BLaER1 treated with 17β-estradiol and CSF1 and Interleukin-3, amounts not matched to agents 10 nM and 100 nM (cell line): ENCODE data around the gene TMEM200B.

Source experiments
- H3K27ac ChIP-seq, 11 experiments: shearing (Covaris generic); formaldehyde crosslinking; 2 replicates each; pipeline ENCODE4 v1.8.1; 2022
- H3K27me3 ChIP-seq, 11 experiments: shearing (Covaris generic); formaldehyde crosslinking; 2 replicates each; pipeline ENCODE4 v1.8.1; 2022
- H3K36me3 ChIP-seq, 11 experiments: shearing (Covaris generic); formaldehyde crosslinking; 2 replicates each; pipeline ENCODE4 v1.8.1; 2022
- H3K4me1 ChIP-seq, 10 experiments: shearing (Covaris generic); formaldehyde crosslinking; 2 replicates each; pipeline ENCODE4 v1.8.1; 2022
- H3K4me2 ChIP-seq, 11 experiments: shearing (Covaris generic); formaldehyde crosslinking; 2 replicates each; pipeline ENCODE4 v1.8.1; 2022
- H3K4me3 ChIP-seq, 10 experiments: shearing (Covaris generic); formaldehyde crosslinking; 2 replicates each; pipeline ENCODE4 v1.8.1; 2022
- H3K9ac ChIP-seq, 11 experiments: shearing (Covaris generic); formaldehyde crosslinking; 2 replicates each; pipeline ENCODE4 v1.8.1; 2022
- H3K9me3 ChIP-seq, 11 experiments: shearing (Covaris generic); formaldehyde crosslinking; replicated peaks in 1 of 11; 2 replicates each; pipeline ENCODE4 v1.8.1; 2022
- H4K20me1 ChIP-seq, 11 experiments: shearing (Covaris generic); formaldehyde crosslinking; 2 replicates each; pipeline ENCODE4 v1.8.1; 2022
- Cebpa-rat ChIP-seq, 11 experiments: shearing (Covaris generic); IDR thresholded peaks; 2 replicates each; pipeline ENCODE4 v1.8.1; 2022

The TMEM200B gene

GRCh38 chr1:29121936-29122681 is 1.6 kb downstream of the TMEM200B start:
- H3K27me3 ChIP-seq: peaks cover 67 to 79% (median 70%) of the 10 kb centered on the region in 11 experiments
- H3K9me3 ChIP-seq: no peaks in the 10 kb centered on the region
- no peak overlapping the region for H3K27ac ChIP-seq
- TF ChIP-seq Cebpa-rat (IDR thresholded peaks at IDR 0.05): no peak
- peak overlapping the region; percentile 38 to 87 (median 59) for H3K4me2 ChIP-seq
- H3K36me3 ChIP-seq: peaks cover 16 to 24% (median 21%) of the 10 kb centered on the region in 11 experiments; a peak in 20 of 22 replicates
- H3K4me1 ChIP-seq: peaks cover 17 to 31% (median 27%) of the 10 kb centered on the region in 10 experiments; a peak in 19 of 20 replicates
- H3K4me3 ChIP-seq: peak overlapping the region in 7 of 10 experiments; percentile 10 to 46 (median 35); a peak in 11 of 20 replicates
- peak overlapping the region in 1 of 11 experiments; percentile 53; a peak in 1 of 22 replicates for H3K9ac ChIP-seq
- H4K20me1 ChIP-seq: peaks cover 0 to 68% (median 46%) of the 10 kb centered on the region in 11 experiments; a peak in 19 of 22 replicates

- H3K4me3 ChIP-seq: peak overlapping the region in 7 of 10 experiments; percentile 10 to 46 (median 35); a peak in 12 of 20 replicates
- H3K9ac ChIP-seq: peak overlapping the region in 1 of 11 experiments; percentile 53; a peak in 1 of 22 replicates
- H3K27ac ChIP-seq: no peak overlapping the region
These were observed 2.2 kb downstream of the TMEM200B start for GRCh38 chr1:29121516-29121935.

GRCh38 chr1:29120947-29121485 is 2.7 kb downstream of the TMEM200B start:
- H3K9me3 ChIP-seq: no peaks in the 10 kb centered on the region
- H3K9ac ChIP-seq: peak overlapping the region in 1 of 11 experiments; percentile 53; a peak in 1 of 22 replicates
- H3K4me2 ChIP-seq: peak overlapping the region; percentile 38 to 73 (median 59); a peak in 20 of 22 replicates
- H3K4me3 ChIP-seq: peak overlapping the region in 4 of 10 experiments; percentile 35 to 46 (median 41); a peak in 7 of 20 replicates
- no peak for TF ChIP-seq Cebpa-rat (IDR thresholded peaks at IDR 0.05)
- no peak overlapping the region for H3K27ac ChIP-seq
- H3K36me3 ChIP-seq: peaks cover 22 to 33% (median 31%) of the 10 kb centered on the region in 11 experiments
- peaks cover 17 to 31% (median 27%) of the 10 kb centered on the region in 10 experiments; a peak in 19 of 20 replicates for H3K4me1 ChIP-seq
- H3K27me3 ChIP-seq: peaks cover 61 to 70% (median 64%) of the 10 kb centered on the region in 11 experiments
- peaks cover 0 to 68% (median 46%) of the 10 kb centered on the region in 11 experiments; a peak in 19 of 22 replicates for H4K20me1 ChIP-seq

More at GRCh38 chr1:29121516-29121935, 2.2 kb downstream of the TMEM200B start:
- TF ChIP-seq Cebpa-rat (IDR thresholded peaks at IDR 0.05): no peak
- Histone ChIP-seq H3K4me2 (peak overlapping the region; percentile 38 to 73 (median 59)), H3K36me3 (peaks cover 17 to 29% (median 26%) of the 10 kb centered on the region in 11 experiments; a peak in 21 of 22 replicates), H3K4me1 (peaks cover 17 to 31% (median 27%) of the 10 kb centered on the region in 10 experiments; a peak in 19 of 20 replicates), H3K27me3 (peaks cover 67 to 75% (median 69%) of the 10 kb centered on the region in 11 experiments), H4K20me1 (peaks cover 0 to 68% (median 46%) of the 10 kb centered on the region in 11 experiments; a peak in 19 of 22 replicates), H3K9me3 (no peaks in the 10 kb centered on the region)

DNA sequence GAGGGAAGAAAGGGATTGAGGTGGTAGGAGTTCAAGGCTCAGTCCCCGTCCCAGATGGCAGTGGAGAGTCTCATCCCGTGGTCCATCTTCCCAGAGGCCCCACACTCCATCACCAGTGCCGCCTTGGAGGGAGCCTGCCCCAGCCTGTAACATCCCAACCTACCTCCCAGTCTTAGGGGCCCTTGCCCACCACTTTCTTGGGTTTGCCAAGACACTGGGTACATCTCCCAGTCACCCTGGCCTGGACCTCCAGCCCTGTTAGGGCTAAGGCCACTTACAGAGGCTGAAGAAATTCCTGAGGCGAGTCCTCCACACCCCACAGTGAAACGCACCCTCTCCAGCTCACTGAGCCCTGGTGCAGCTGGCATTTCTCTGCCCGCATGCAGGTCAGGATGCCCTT is 3.3 kb downstream of the TMEM200B start:
- no peak for TF ChIP-seq Cebpa-rat (IDR thresholded peaks at IDR 0.05)
- no peak overlapping the region for H3K4me3 ChIP-seq
- H3K27me3 ChIP-seq: peaks cover 55 to 63% (median 57%) of the 10 kb centered on the region in 11 experiments
- H4K20me1 ChIP-seq: peaks cover 0 to 61% (median 45%) of the 10 kb centered on the region in 11 experiments; a peak in 19 of 22 replicates
- no peak overlapping the region for H3K4me2 ChIP-seq
- H3K4me1 ChIP-seq: peaks cover 17 to 31% (median 27%) of the 10 kb centered on the region in 10 experiments; a peak in 19 of 20 replicates
- no peak overlapping the region for H3K9ac ChIP-seq
- H3K9me3 ChIP-seq: no peaks in the 10 kb centered on the region
- H3K27ac ChIP-seq: no peak overlapping the region
- peaks cover 28 to 39% (median 38%) of the 10 kb centered on the region in 11 experiments for H3K36me3 ChIP-seq

DNA sequence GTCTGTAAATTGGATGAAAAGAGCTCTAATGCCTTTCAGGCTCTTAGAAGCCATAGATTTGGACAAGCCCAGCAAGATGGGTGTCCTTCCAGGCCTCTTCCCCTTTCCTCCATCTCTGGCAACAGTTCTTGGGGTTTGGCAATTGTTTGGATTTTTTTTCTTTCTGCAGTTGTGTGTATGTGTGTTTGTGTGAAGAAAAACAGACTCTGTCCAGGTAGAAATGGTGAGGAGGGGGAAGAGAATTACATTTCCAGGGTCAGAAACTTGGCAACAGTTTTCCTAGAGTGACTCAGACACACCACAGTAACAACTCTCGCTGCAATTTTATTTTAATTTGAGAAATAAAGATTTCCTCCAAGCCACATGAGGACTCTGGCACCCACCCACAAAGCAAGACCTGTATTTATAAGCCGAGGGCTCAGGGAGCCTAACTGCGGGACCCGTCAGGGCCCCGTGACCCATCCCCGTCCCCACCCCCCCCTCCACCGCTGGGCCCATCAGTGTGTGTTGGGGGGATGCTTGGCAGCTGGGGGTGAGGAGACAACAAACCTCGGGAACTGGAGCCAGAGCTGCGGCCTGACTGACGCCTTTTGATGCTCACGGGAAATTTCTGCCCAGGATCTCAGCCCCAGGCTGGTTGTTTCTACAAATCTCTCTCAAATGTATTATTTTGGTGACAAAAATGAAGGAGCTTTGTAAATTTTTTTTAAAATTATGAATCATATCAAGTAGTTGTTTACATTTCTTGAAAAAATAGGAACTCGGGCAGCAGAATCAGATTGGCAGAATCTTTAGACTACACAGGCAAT is 4.4 kb downstream of the TMEM200B start:
- H3K4me2 ChIP-seq: no peak overlapping the region
- TF ChIP-seq Cebpa-rat (IDR thresholded peaks at IDR 0.05): no peak
- peaks cover 0 to 55% (median 43%) of the 10 kb centered on the region in 11 experiments; a peak in 19 of 22 replicates for H4K20me1 ChIP-seq
- H3K27ac ChIP-seq: no peak overlapping the region
- no peak overlapping the region for H3K9ac ChIP-seq
- H3K36me3 ChIP-seq: peaks cover 29 to 49% (median 45%) of the 10 kb centered on the region in 11 experiments
- peaks cover 44 to 53% (median 47%) of the 10 kb centered on the region in 11 experiments for H3K27me3 ChIP-seq
- H3K4me3 ChIP-seq: no peak overlapping the region
- H3K9me3 ChIP-seq: no peaks in the 10 kb centered on the region
- H3K4me1 ChIP-seq: peaks cover 16 to 29% (median 25%) of the 10 kb centered on the region in 10 experiments; a peak in 19 of 20 replicates

DNA sequence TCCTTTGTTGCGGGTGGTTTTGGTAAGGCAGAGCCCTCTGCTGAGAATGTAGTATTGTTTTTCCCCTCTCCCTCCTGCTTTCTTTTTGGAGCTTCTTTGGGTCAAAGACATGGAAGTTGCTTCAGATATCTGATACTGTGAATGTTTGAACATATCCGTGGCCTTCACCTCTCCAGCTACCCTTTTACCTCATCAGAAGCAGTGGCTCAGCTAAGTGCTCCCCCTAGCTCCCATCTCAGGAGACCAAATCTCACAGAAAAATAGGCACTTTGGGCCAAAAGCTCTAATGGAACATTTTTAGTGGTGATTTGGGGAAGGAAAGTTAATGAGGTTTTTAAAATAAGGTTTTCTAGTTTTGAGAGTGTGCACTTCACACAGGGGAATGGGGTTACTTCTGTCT is 6.3 kb downstream of the TMEM200B start:
- Histone ChIP-seq H3K4me1 (peaks cover 9 to 13% (median 11%) of the 10 kb centered on the region in 10 experiments; a peak in 16 of 20 replicates), H3K27me3 (peaks cover 25 to 33% (median 28%) of the 10 kb centered on the region in 11 experiments), H3K9ac (no peak overlapping the region), H4K20me1 (peaks cover 0 to 38% (median 28%) of the 10 kb centered on the region in 11 experiments; a peak in 19 of 22 replicates), H3K4me2 (no peak overlapping the region), H3K9me3 (no peaks in the 10 kb centered on the region), H3K36me3 (peaks cover 41 to 68% (median 60%) of the 10 kb centered on the region in 11 experiments), H3K4me3 (no peak overlapping the region), H3K27ac (no peak overlapping the region)
- TF ChIP-seq Cebpa-rat (IDR thresholded peaks at IDR 0.05): no peak

GRCh38 chr1:29114654-29115053 is 9.0 kb downstream of the TMEM200B start:
- Histone ChIP-seq H3K36me3 (peaks cover 53 to 94% (median 83%) of the 10 kb centered on the region in 11 experiments), H3K27ac (no peak overlapping the region)

More at GRCh38 chr1:29114654-29115053, 9.0 kb downstream of the TMEM200B start:
- Histone ChIP-seq H3K9me3 (no peaks in the 10 kb centered on the region), H3K4me3 (no peak overlapping the region), H3K27me3 (peaks cover 0 to 6% (median under 1%) of the 10 kb centered on the region in 11 experiments; a peak in 5 of 22 replicates), H3K9ac (no peak overlapping the region), H3K4me1 (no peaks in the 10 kb centered on the region), H4K20me1 (peaks cover 0 to 11% (median under 1%) of the 10 kb centered on the region in 11 experiments; a peak in 5 of 22 replicates), H3K4me2 (no peak overlapping the region)
- TF ChIP-seq Cebpa-rat (IDR thresholded peaks at IDR 0.05): no peak
